RPMI8226 (cell line): ENCODE measurements around the gene GAPDHS.

Experiments
- DNase-seq: peaks from one replicate; pipeline ENCODE4 v3.0.0-alpha.2; 2015

Gene GAPDHS

DNA sequence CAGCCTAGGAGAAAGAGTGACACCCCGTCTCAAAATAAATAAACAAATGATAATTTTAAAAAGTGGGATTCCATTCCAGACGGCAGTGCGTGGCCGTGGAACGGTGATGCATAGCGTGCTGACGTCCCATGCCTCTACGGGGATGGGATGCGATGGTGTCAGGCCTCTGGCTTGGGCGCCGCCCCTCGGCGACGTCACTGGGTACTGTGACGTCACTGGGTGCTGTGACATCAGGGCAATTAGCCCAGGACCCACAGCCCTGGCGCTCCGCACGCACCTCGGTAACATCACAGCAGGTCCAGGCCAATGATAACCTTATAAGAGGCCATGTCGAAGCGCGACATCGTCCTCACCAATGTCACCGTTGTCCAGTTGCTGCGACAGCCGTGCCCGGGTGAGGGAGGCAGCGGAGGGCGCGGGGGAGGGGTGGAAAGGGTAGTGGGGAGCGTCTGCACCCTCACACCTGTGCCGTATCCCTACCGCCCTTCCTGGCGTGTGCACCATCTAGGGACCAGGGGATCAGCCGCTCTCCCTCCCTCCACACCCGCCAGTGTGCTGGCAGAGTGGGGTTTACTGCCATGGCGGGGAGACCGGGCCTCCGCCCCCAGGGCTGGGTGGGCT, at the start of gene GAPDHS:
GAPDHS (plus strand) TSS at position 256 of the 621 bp plus-strand sequence; CDS start at position 328, 72 bp downstream.
- no peak for DNase-seq

DNA sequence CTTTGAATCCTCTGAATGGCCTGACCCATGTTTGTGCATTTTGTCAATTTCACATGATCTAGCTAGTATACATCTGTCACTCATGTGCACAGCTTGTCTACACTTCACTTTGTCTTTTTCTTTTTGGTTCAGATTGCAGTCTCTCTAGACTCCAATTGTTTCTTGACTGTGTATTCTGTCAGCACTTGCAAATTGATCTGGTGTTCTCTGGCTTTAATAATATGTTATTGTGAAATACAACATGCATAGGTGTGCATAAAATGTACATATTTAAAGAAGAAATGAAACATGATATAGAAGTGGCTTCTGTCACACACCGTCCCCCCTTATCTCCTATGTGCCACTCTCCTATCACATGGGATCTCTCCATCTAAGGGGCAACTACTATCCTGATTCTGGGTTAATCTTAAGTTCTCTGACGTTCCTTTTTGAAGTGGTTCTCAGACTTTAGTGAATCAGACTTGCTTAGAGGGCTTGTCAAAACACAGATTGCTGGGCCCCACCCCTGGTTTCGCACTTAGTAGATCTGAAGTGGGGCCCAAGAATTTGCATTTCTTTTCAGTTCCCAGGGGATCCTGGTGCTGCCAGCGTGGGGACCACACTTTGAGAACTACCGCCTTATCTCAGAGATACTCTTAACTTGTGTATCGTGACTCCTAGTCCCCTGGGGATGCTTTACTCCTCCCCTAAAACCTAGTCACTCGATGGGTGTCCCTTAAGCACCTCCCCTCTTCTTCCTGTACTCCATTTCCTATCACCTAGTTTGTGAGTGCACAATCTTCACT, 48.8 kb upstream of the GAPDHS start:
- no peak for DNase-seq

DNA sequence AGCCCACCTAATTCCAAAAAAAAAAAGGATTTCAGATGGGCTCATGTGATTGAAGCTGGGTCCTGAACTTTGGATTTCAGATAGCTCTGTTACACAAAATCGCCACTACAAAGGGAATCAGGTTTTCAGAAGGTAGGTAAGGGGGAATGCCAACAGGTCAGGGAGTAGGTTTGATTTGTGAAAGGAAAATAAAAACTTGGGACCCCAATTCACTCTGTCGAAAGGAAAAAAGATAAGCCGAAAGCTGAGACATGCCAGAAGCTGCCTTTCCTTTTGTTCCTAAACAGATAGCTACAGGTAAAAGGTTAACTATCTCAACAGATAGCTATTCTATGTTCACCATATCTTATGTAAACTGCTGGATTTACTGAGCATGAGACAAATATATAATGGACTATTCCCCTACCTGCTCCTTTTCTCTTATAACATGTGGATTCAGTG, 47.0 kb upstream of the GAPDHS start:
- no peak for DNase-seq

DNA sequence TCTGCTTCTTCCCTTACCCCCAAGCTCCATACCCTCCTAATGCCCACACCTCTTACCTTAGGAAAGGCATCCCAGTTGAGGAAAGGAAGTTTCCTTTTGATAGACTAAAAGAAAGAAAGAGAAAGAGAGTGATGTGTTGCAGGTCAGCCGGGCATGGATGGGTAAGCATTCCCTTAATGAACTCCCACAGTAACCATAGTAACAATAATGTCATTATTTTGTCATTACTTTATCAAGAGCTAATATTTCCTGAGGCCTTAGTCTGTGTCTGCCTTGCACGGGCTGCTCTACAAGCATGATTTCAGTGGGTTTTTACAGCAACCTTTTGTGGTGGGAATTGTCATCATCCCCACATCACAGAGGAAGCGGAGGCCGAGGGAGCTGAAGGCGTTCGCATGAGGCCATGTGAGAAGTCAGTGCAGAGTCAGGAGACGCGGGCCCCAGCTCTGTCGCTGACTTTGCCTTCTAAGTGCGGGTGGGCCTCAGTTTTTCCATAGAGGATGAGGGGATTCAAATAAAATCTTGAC, 45.5 kb upstream of the GAPDHS start:
- DNase-seq, result no peak

DNA sequence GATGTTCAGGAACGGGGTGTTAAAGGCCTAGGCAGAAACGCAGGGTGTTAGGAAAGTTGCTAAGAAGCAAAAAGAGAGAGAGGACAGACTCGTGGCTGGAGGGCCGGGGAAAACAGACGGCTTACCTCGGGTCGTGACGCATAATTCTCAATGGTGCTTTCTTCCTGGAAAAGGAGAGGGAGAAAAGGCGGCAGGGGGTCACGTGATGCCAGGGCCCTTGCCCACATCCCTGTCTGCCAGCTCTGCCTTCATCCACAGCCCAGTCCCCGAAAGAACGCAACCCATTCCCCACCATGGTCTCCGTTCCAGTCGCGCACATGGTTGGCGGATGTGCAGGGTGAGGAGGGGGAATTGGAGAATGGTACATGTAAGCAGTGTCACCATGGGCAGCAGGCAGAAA, 44.6 kb upstream of the GAPDHS start:
- no peak for DNase-seq

DNA sequence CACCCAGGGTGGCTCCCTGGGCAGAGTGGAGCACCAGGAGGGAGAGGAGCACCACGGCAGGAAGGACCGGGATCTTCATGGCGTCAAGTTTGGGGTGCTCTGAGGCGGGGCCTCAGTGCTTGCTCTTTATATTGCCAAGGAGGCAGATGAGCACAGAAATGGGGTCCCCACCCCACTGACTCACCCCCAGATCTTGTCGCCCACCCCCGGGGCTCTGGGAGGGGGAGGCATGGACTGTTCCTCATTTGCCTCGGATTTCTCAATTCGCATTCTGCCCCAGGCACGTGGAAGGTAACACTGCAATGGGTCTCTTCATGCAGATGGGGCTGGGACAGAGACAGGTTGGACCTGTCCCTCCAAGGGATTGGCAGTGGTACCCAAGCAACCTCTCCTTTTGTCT, 42.9 kb upstream of the GAPDHS start, which contains the start of gene KRTDAP:
KRTDAP (minus strand) TSS at position 101 of the 400 bp plus-strand sequence; CDS start at position 79, 22 bp downstream.
- no peak for DNase-seq

DNA sequence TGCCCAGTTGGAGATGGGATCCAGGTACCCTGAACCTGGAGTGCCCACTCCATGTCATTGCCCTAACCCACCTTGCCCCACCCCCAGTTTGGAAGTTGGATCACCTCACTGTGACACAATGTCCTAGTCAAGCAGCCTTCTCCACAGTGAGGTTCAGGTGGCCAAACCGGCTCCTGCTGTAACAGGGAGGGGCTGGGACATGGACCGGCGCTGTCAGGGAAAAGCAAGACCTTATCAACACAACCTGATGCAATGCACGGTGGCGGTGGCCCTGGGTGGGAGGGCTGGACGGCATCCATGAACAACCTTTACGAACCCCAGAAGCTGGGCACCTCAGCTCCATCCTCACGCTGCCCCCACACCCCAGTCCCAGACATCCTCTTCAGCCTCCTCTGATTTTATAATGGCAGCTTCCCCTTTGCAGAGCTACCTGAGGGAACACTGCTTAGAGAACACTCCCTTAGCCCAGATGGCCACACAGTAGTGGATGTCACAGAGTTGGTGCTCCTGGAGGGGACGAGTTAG, 41.4 kb upstream of the GAPDHS start:
- no peak for DNase-seq

DNA sequence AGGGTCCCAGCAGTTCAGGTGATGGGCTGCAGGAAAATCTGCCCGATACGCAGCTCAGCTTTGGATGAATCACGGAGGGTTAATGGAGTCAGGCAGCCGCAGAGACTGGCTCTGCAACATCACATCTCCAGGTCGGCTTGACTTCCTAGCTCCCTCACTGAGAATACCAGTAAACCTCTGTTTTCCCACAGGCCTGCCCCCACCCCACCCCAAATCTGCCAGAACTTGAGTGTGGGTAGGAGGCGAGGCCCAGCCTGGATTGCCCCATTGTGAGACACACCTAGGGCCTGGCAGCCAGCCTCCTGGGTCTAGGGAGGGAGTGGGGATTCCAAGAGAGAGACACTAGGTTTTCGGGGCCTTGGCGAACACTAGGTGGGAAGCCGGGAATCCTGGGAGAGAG, 39.3 kb upstream of the GAPDHS start:
- DNase-seq, result no peak

DNA sequence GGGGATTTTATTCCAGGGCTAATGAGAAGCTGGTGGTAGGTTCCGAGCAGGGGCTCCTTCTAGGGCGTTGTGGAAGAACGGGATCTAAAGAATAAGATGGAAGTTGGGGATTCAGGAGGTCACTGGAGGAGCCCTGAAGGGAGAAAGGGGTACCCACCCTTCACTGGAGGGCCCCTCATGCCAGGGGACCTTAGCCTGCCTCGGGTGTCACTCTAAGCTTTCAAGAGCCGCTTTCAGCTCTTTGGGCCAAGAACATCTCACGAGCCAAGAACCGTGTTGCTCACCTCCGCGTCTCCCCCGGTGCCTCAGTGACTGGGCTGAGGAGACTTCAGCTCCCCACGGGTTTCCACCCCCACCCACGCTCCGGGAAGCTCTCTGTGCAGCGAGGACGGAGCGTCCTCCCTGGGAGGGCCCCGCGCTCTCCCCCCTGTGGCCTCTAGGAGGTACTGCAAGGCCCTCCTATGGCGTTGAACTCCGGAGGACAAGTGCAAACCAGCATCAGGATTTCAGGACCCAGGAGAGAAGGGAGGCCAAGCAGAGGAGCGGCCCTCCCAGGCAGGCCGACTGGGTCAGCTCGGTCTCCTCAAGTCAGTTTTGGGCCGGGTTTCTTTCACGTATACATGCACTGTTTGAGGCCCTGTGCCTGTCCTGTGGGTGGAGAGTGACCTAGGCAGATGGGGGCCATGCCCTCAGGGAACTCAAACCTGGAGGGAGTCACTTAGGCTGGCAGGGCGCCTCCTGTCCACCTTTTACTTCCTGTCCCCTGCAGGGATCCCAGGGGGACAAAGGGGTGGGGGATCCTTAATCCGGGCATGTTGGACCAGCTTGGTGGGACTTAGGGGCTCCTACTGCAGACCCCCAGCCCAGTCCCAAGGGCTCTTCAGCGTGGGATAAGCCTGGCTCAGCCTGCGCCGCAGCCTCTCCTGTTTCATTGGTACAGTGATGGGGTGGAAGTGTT, 37.9 kb upstream of the GAPDHS start:
- DNase-seq, result peak; percentile 68

DNA sequence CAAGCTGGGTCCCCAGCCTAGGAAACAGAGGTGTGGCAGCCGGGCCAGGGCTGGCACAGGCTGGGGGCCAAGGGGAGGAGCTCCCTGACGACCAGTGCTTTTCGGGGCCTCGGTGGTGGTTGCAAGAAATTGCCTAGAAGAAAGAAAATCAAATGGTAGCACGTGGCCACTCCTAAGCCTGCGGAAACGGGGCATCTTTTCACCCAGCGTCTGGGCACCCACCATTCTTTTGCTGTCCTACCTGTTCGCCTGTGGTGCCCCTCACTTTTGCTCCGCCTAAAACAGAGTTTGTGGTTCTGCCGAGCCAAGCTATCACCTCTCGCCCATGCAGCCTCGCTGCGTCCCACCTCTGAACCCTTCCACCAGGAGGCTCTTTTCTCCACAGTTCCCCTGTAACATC, 35.9 kb upstream of the GAPDHS start:
- no peak for DNase-seq

DNA sequence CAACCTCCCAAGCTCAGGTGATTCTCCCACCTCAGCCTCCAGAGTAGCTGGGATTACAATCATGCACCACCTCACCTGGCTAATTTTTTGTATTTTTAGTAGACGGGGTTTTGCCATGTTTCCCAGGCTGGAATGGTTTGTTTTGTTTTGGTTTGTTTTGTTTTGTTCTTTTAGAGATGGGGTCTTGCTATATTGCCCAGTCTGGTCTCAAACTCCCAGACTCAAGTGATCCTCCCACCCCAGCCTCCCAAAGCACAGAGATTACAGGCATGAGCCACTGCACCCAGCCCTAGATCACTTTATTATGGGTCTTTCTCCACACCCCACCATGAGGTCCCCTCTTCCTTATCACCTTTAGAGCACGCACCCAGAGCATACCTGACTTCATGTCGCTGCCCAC, 35.0 kb upstream of the GAPDHS start:
- DNase-seq, result no peak

DNA sequence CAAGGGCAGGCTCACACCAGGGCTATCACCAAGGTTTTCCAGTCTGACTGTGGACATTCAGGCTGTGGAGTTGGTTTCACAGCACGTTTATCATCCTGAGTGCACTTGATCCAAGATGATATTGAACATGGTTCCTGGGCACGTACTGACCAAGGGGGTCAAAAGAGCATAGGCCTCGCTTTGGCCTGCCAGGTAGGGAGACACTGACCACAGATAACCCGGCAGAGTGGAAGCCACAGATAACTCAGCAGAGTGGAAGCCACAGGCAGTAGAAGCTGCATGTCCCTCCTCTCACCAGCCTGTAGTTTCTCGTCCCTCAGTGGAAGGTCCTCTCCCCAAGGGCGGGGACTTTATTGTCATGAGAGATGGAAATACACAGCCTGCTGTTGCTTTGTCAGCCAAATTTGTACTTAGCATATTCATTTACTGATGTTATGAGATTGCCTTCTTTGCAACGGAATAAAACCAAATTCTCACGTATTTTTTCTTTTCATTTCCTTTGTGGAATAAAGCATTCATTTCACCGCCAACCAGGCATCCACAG, 34.2 kb upstream of the GAPDHS start:
- no peak for DNase-seq

DNA sequence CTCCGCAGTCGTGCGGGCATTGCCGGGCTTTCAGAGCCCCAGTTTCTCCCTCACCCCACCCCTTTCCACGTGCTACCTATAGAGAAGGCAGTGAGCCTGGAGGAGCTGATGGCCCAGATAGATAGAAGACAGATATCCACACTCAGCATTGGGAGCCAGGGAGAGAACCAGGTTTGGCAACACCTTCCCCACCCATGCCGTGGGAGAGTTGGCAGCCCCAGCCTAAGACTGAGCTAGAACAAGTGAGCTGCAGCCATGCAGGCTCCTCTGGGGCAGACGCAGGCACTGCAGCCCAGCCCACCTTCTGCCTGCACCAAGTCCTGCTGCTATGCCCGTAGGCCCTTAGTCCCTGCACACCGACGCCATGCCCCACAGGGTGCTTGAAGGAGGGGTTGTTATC, 32.6 kb upstream of the GAPDHS start:
- DNase-seq, result no peak

DNA sequence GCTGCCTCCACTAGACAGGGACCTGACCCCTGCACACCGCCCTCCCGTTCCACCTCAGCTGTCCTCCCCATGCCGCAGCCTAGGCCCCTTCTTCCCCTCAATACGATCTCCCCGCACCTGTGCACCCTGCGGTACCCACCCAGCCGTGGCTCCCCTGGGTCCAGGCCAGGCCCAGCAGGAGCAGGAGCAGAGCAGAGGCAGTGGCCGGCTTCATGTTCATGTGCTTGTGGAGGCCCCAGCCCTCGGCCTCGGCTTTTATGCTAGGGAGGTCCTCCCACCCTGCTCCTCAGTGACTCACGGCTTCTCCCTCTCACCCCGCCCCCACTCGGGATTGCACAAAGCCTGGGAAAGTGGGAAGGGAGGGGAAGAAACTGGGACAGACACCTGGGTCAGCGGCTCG, 31.6 kb upstream of the GAPDHS start:
- DNase-seq, result no peak

DNA sequence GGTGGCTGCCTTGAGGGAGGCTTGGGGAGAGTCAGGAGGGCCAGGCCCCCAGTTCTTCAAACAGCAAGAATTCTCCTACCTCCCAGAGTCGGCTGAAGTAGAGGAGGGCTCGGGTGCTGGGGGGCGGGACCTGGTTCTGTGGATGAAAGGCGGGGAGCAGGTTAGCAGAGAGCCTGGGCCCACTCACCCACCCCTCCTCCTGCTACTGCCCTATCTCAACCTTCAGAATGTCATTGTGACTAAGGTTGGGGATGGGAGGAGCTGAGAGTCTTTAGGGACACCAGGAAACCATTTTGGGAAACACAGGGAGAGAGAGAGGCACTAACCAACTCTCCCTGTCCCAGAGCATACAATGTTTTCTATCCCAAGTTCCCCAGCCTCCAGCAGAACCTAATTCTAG, 30.5 kb upstream of the GAPDHS start:
- no peak for DNase-seq

DNA sequence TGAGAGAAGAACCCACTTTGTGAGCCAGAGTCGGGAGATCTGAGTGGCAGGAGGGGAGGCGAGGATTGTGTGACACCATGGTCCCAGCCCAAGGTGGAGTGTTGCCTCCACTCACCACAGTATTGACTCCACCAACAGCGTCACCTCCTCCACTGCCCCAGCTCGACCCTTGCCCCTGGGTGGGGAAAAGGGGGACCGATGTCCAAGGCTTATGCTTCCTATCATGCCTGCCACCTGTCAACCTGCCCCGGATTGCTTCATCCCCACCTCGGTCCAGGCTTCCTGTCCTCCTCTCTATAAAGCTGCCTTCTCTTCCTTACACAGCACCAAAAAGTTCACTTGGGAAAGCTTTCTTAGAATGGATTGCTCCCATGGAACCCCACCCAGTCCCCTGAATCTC, 27.2 kb upstream of the GAPDHS start:
- DNase-seq, result no peak

DNA sequence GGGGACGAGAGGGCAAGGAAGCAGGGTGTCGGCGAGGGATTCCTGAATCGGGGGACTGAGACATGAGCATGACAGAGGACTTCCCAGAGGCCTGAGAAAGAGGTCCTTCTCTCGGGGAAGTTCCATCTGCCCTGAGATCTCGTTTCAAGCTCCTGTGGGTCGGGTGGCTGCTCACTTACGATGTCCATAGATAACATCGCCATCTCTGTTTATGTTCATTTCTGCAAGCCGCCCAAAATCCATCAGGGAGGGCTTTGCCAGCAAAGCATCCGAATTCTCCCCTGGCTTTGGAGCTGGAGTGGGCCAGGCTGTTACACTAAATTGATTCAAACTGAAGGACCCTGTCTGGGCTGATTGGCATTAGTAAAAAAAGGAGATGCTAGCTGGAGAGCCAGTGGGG, 25.7 kb upstream of the GAPDHS start:
- DNase-seq, result no peak

DNA sequence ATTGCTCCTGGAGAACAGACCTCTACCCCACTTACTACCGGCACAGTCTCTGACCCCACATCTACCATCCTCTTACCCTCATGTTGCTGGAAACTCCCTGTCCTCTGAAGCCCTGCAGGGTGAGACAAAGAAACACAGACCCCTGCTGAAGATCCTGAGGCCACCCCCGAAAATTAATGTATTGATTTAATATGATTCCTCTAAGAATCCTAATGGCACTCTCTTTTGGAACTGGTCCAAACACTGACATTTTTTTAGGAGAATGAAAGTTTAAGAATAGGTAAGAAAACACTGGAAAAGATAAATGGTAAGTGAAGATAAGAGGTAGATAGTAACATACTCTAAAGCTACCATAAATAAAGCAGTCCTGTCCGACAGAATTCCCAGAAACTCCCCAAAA, 25.1 kb upstream of the GAPDHS start:
- no peak for DNase-seq

DNA sequence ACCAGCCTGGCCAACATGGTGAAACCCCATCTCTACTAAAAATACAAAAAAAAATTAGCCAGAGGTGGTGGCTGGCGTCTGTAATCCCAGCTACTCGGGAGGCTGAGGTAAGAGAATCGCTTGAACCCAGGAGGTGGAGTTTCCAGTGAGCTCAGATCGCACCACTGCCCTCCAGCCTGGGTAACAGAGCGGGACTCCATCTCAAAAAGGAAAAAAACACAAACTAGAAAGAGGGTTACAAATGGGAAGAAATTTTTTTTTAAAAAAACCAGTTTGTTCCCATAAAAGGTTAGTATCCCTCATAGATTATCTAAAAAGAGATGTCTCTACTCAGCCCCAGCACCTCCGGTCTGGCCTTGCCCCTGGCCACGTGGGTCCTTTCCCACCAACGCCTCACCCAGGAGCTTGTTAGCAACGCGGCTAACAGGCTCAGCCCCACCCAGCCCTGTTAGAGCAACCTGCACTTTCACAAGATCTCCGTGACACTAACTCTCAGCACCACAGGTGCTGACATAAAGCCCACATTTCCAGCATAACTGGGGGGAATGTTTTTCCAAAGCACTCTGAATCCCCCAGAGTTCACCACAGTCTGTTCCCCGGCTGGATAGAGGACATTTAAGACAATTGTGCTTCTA, 24.1 kb upstream of the GAPDHS start:
- DNase-seq, result peak; percentile 74

DNA sequence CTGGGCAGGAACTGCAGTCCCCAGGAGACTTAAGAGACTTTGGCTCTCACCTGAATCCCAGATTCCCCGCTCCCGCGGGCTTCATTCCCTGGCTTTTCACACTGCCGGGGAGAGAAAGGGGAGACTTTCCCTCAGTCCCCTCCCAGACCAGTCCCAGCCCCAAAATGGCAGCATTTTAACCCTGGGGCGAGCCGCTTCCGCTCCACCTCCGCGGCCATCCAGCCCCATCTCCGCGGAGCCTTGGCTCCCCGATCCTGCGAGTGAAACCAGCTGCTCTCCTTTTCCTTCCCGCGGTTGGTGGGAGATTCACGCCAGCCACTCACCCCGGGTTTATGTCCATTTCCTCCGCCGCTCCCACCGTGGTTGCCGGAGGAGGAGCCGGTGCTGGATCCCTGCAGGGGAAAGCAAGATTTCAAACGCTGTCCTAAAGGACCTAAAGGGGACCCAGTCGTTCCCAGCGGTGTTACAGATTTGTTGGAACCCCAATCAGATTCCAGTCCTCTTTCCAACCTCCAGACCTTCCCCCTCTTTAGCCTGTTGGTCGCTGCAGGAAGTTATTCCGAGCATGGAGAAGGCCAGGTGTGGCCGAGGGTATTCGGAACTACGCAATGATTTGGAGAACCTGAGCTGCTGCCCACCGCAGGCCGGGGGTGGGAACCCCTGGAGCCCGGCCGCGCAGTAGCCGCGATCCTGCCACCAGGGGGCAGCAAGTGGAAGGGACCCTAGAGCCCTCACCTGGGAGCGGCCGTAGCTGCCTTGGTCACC, 23.2 kb upstream of the GAPDHS start:
- peak; percentile 72 for DNase-seq

DNA sequence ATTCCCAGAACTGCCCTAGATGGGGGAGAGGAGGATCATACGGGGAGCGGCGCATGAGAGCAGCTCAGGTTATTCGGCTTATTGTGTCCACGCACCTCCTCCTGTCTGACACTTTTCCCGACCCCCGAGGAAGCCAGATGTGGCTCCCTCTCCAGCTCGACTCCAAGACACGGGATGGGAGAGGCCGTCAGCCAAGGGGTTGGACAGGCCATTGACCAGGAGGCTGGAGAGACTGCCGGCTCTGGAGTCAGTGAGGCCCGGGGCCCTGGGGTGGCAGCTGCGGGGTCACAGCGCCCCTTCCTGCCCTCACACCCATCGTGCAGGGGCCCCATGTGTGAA, 22.7 kb upstream of the GAPDHS start:
- DNase-seq, result no peak
